CD14-positive monocyte (primary cell): Measurements from ENCODE around the gene IL7R. TPM values are rescaled to one million over a fixed set of nuclear protein-coding genes. Genes with fewer than 3 reads are reported as not detected.

Experiments used
- DNase-seq, 3 donors: peaks; one replicate each; pipeline ENCODE4 v3.0.0-alpha.2; 2011 to 2022
- H2AFZ ChIP-seq: 2 replicates; pipeline ENCODE4 v1.6.0; 2012; ENCODE audit warnings: mild to moderate bottlenecking, low read depth, low read length, inconsistent platforms; ENCODE audit not compliant: insufficient read depth, poor library complexity, severe bottlenecking
- H3K27ac ChIP-seq, 2 donors: 1 replicate in 1 of 2; 2 replicates in 1 of 2; pipeline ENCODE4 v1.5.1; 2012 to 2013; ENCODE audit warnings: low read length in 2 of 2, control low read depth in 1 of 2, inconsistent platforms in 1 of 2, low read depth in 1 of 2, mild to moderate bottlenecking in 1 of 2
- H3K27me3 ChIP-seq, 2 donors: one replicate each; pipeline versions ENCODE4 v1.6.0 to v1.6.1; 2011 to 2013; ENCODE audit warnings: low read length in 2 of 2; ENCODE audit not compliant: control insufficient read depth in 2 of 2, insufficient read depth in 2 of 2
- H3K36me3 ChIP-seq, 2 donors: replicated peaks in 1 of 2; 1 replicate in 1 of 2; 2 replicates in 1 of 2; pipeline versions ENCODE4 v1.5.1 to v1.6.1; 2012 to 2013; ENCODE audit warnings: low read length in 2 of 2, control low read depth in 1 of 2, inconsistent platforms in 1 of 2, mild to moderate bottlenecking in 1 of 2; ENCODE audit not compliant: insufficient read depth in 2 of 2, control insufficient read depth in 1 of 2
- H3K4me1 ChIP-seq, 2 donors: 1 replicate in 1 of 2; 2 replicates in 1 of 2; pipeline versions ENCODE4 v1.5.1 to v1.6.1; 2012 to 2013; ENCODE audit warnings: low read length in 2 of 2, control low read depth in 1 of 2, inconsistent platforms in 1 of 2, mild to moderate bottlenecking in 1 of 2, moderate library complexity in 1 of 2; ENCODE audit not compliant: insufficient read depth in 2 of 2, control insufficient read depth in 1 of 2
- H3K4me2 ChIP-seq: replicated peaks from 2 replicates; pipeline ENCODE3; 2012; ENCODE audit warnings: low read length, moderate library complexity, mild to moderate bottlenecking; ENCODE audit not compliant: poor library complexity, severe bottlenecking; ENCODE audit errors: extremely low read depth
- H3K4me3 ChIP-seq, 3 experiments: fragments of 200-600 bp in 1 of 3; sonication (generic) in 1 of 3; replicated peaks in 1 of 3; 1 replicate in 2 of 3; 2 replicates in 1 of 3; pipeline ENCODE4 v1.5.1; 2011 to 2013; ENCODE audit warnings: low read length in 3 of 3, mild to moderate bottlenecking in 3 of 3, control low read depth in 2 of 3, low read depth in 2 of 3, inconsistent platforms in 1 of 3, moderate library complexity in 1 of 3
- H3K79me2 ChIP-seq: 2 replicates; pipeline ENCODE4 v1.6.0; 2012; ENCODE audit warnings: mild to moderate bottlenecking, control low read depth, inconsistent platforms, low read length, moderate library complexity; ENCODE audit not compliant: insufficient read depth
- H3K9ac ChIP-seq: 2 replicates; pipeline ENCODE4 v1.6.0; 2017; ENCODE audit warnings: low read length, mild to moderate bottlenecking; ENCODE audit not compliant: insufficient read depth, poor library complexity, severe bottlenecking
- H3K9me3 ChIP-seq, 2 donors: replicated peaks in 1 of 2; 1 replicate in 1 of 2; 2 replicates in 1 of 2; pipeline versions ENCODE4 v1.5.1 to v1.6.1; 2012 to 2013; ENCODE audit warnings: low read length in 2 of 2, control low read depth in 1 of 2; ENCODE audit not compliant: control insufficient read depth in 1 of 2, insufficient read depth in 1 of 2
- H4K20me1 ChIP-seq: 2 replicates; pipeline ENCODE4 v1.6.0; 2012; ENCODE audit warnings: mild to moderate bottlenecking, low read length, control low read depth, moderate library complexity; ENCODE audit not compliant: insufficient read depth
- H3K27ac Mint-ChIP-seq, 7 donors: one replicate each; pipeline ENCODE4 v1.8.0; 2020; ENCODE audit warnings: mild to moderate bottlenecking in 7 of 7, mixed read lengths in 7 of 7, moderate library complexity in 6 of 7, inconsistent platforms in 2 of 7
- H3K27me3 Mint-ChIP-seq, 3 donors: one replicate each; pipeline ENCODE4 v1.8.0; 2021 to 2022; ENCODE audit warnings: low read depth in 3 of 3, mild to moderate bottlenecking in 3 of 3, mixed read lengths in 3 of 3, moderate library complexity in 3 of 3, inconsistent platforms in 1 of 3
- H3K36me3 Mint-ChIP-seq, 2 donors: one replicate each; pipeline ENCODE4 v1.8.0; 2020; ENCODE audit warnings: mixed read lengths in 2 of 2, inconsistent platforms in 1 of 2, mild to moderate bottlenecking in 1 of 2
- H3K4me1 Mint-ChIP-seq: one replicate; pipeline ENCODE4 v1.8.0; 2020; ENCODE audit warnings: mild to moderate bottlenecking, mixed read lengths
- H3K4me3 Mint-ChIP-seq, 2 donors: one replicate each; pipeline ENCODE4 v1.8.0; 2020; ENCODE audit warnings: mild to moderate bottlenecking in 2 of 2, mixed read lengths in 2 of 2, moderate library complexity in 1 of 2
- H3K9me3 Mint-ChIP-seq, 7 donors: one replicate each; pipeline ENCODE4 v1.8.0; 2020 to 2022; ENCODE audit warnings: mixed read lengths in 7 of 7, mild to moderate bottlenecking in 6 of 7, moderate library complexity in 6 of 7, inconsistent platforms in 2 of 7
- WGBS: methylation state at CpG from one replicate; pipeline ENCODE4 v1.1.5; 2013; ENCODE audit warnings: missing lambda C conversion rate; ENCODE audit not compliant: insufficient coverage; 5-methylcytosine and 5-hydroxymethylcytosine counted together
- intact Hi-C, 2 donors: fragments of 100-400 bp; cut with micrococcal nuclease; formaldehyde crosslinking; loops; one replicate each; pipeline versions ENCODE4 v1.15.0 to v1.15.1; 2023
- polyA plus RNA-seq, 3 donors: library from polyadenylated mRNA; depleted of rRNA in 1 of 3; unstranded in 2 of 3; stranded (reverse) in 1 of 3; fragments of 300-500 nt in 2 of 3; fragments of >200 nt in 1 of 3; fragmentation: Illumina TruSeq in 2 of 3; gene quantifications; 1 replicate in 2 of 3; 2 replicates in 1 of 3; pipeline ENCODE4 v1.2.3, GENCODE V29; 2012 to 2021
- TF ChIP-seq, protein P1 (sequence below): fragments of 200-600 bp; IDR thresholded peaks from one replicate; pipeline ENCODE4 v1.8.0; 2022; ENCODE audit warnings: antibody characterized with exemption, mild to moderate bottlenecking

IL7R gene
- polyA plus RNA-seq, 3 donors: 0.12 to 1.9 (median 1.1) TPM

- Mint-ChIP-seq H3K9me3 (peaks cover 16 to 35% (median 30%) of the 10 kb centered on the region in 7 donors), H3K27ac (no peak overlapping the region), H3K36me3 (no peaks in the 10 kb centered on the region), H3K4me1 (peaks cover 21% of the 10 kb centered on the region), H3K27me3 (no peaks in the 10 kb centered on the region), H3K4me3 (no peak overlapping the region)
- Histone ChIP-seq H3K27ac (no peak overlapping the region), H3K9ac (no peak overlapping the region), H3K36me3 (no peaks in the 10 kb centered on the region), H3K4me2 (no peak overlapping the region), H3K9me3 (peaks cover 21 to 27% of the 10 kb centered on the region in 2 donors), H4K20me1 (no peaks in the 10 kb centered on the region), H2AFZ (no peak overlapping the region), H3K27me3 (no peaks in the 10 kb centered on the region), H3K4me1 (peaks cover 10 to 12% of the 10 kb centered on the region in 2 donors), H3K4me3 (no peak overlapping the region), H3K79me2 (no peaks in the 10 kb centered on the region)
- WGBS: 93% methylated on average over 5 of the region's 6 CpGs
- no peak for DNase-seq
- intact Hi-C loops: no loop called here
- TF ChIP-seq, protein P1, sequence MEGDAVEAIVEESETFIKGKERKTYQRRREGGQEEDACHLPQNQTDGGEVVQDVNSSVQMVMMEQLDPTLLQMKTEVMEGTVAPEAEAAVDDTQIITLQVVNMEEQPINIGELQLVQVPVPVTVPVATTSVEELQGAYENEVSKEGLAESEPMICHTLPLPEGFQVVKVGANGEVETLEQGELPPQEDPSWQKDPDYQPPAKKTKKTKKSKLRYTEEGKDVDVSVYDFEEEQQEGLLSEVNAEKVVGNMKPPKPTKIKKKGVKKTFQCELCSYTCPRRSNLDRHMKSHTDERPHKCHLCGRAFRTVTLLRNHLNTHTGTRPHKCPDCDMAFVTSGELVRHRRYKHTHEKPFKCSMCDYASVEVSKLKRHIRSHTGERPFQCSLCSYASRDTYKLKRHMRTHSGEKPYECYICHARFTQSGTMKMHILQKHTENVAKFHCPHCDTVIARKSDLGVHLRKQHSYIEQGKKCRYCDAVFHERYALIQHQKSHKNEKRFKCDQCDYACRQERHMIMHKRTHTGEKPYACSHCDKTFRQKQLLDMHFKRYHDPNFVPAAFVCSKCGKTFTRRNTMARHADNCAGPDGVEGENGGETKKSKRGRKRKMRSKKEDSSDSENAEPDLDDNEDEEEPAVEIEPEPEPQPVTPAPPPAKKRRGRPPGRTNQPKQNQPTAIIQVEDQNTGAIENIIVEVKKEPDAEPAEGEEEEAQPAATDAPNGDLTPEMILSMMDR: no peak
Measured at GRCh38 chr5:35849860-35850259, 6.8 kb upstream of the IL7R start.

GRCh38 chr5:35850967-35851680, 5.6 kb upstream of the IL7R start:
- Mint-ChIP-seq H3K9me3 (peaks cover 7 to 23% (median 17%) of the 10 kb centered on the region in 7 donors), H3K4me1 (peaks cover 22% of the 10 kb centered on the region), H3K36me3 (no peaks in the 10 kb centered on the region), H3K27ac (no peak overlapping the region), H3K4me3 (no peak overlapping the region), H3K27me3 (no peaks in the 10 kb centered on the region)
- intact Hi-C loops: no loop called here
- H4K20me1 ChIP-seq: no peaks in the 10 kb centered on the region
- H3K9ac ChIP-seq: no peak overlapping the region
- peaks cover 10 to 14% of the 10 kb centered on the region in 2 donors for H3K4me1 ChIP-seq
- peaks cover 9 to 14% of the 10 kb centered on the region in 2 donors for H3K9me3 ChIP-seq
- 100% methylated on average over 1 of the region's 8 CpGs for WGBS
- no peak overlapping the region for H3K4me2 ChIP-seq
- no peak overlapping the region for H3K27ac ChIP-seq
- no peaks in the 10 kb centered on the region for H3K27me3 ChIP-seq
- no peak overlapping the region for H2AFZ ChIP-seq
- H3K79me2 ChIP-seq: no peaks in the 10 kb centered on the region
- H3K36me3 ChIP-seq: no peaks in the 10 kb centered on the region
- TF ChIP-seq, protein P1: no peak
- no peak for DNase-seq
- no peak overlapping the region for H3K4me3 ChIP-seq
